Measurements from ENCODE around the gene NOTUM.
A peak's percentile ranks its signal among the peaks of the same experiment; 100 is the strongest.

NOTUM gene

DNA sequence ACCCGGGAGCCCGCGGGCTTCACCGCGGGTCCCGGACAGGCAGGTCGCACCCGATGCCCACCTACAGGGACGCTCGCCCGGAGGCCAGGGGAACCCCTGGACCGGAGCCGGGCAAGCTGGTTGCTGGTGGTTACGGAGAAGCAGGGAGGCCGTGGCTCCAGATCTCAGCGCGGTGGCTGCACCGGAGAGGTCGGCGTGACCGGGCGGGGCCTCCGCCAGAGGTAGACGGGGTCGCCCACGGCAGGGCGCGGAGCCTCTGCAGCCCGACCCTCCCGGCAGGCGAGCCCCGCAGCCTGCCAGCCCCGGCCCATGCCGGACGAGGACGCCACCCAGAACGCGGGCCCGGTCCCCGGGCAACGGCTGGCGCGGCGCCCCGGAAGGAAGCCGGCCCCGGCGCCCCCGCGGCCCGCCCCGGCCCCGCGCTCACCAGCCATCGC lies 50.1 kb downstream of the NOTUM start:
- DNase-seq (ENCODE audit: low spot score) = no peak
- in situ Hi-C loops (cut with MboI; ENCODE audit: low pct_unique_long_range_greater_than_20kb, low sequenced_read_pairs, unreplicated experiment) = no loop called here
- TF ChIP-seq, protein P1, sequence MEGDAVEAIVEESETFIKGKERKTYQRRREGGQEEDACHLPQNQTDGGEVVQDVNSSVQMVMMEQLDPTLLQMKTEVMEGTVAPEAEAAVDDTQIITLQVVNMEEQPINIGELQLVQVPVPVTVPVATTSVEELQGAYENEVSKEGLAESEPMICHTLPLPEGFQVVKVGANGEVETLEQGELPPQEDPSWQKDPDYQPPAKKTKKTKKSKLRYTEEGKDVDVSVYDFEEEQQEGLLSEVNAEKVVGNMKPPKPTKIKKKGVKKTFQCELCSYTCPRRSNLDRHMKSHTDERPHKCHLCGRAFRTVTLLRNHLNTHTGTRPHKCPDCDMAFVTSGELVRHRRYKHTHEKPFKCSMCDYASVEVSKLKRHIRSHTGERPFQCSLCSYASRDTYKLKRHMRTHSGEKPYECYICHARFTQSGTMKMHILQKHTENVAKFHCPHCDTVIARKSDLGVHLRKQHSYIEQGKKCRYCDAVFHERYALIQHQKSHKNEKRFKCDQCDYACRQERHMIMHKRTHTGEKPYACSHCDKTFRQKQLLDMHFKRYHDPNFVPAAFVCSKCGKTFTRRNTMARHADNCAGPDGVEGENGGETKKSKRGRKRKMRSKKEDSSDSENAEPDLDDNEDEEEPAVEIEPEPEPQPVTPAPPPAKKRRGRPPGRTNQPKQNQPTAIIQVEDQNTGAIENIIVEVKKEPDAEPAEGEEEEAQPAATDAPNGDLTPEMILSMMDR (IDR thresholded peaks at IDR 0.05; ENCODE audit: extremely low read depth, insufficient read depth, missing control alignments) = no peak

DNA sequence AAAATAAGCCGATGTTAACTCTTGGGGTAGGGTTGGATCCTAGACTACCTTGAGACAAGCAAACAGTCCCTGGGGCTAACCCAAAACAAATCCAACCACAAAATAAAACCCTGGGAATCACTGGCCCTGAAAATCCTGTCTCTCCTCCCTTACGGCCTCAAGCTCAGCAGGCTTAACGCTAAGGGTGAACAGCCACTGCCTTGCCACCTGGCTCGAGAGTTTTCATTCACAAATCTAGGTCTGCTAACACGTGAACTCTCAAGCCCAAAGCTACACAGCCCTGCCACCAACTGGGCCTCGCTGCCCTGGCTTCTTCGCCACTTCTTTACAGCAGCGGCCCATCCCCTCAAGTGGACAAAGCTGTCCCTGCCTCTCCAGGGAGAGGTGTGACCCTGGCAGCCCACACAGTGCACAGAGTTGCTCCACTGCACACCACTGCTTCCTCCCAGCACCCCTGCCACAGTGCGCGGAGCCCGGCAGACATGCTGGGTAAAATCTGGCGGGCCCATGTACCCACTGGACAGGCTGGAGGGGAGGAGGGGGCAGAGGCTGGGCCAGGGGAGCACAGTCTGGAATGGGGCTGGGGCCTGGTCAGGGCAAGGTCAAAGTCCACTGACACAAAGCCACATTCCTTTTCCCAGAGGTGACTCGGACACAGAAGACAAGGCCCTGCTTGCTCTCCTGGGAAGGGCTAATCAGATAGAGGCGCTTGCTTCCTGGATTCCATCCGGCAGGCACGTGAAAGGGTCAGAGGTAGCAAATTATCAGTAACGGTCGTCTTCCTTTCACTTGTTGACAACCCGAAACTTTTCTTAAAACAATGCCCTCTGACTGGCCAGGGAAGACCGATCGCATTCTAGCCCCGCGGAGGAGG lies 50.8 kb downstream of the NOTUM start:
- DNase-seq (ENCODE audit: low spot score) = no peak
- in situ Hi-C loops (cut with MboI; ENCODE audit: low pct_unique_long_range_greater_than_20kb, low sequenced_read_pairs, unreplicated experiment) = no loop called here
- TF ChIP-seq, protein P1 (IDR thresholded peaks at IDR 0.05; ENCODE audit: extremely low read depth, insufficient read depth, missing control alignments) = no peak

DNA sequence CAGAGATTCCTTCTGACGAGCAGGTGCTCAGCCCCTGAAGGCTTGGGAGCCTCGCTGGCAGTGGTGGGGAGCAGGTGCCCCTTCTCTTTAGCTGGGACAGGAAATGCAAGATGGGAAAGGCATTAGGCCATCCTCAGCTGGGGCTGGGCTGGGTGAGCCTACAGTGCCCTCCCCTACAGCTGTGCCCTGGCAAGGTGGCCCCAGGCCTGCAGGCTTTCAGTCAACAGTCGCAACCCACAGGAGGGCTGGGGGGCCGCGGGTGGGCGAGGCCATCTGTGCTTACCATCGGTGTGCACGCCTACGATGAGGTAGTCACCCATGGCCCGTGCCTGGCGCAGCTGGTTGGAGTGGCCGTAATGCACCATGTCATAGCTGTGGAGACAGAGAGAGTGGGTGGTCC lies 51.8 kb downstream of the NOTUM start:
- TF ChIP-seq, protein P1 (IDR thresholded peaks at IDR 0.05; ENCODE audit: extremely low read depth, insufficient read depth, missing control alignments) = no peak
- no peak for DNase-seq (ENCODE audit: low spot score)
- in situ Hi-C loops (cut with MboI; ENCODE audit: low pct_unique_long_range_greater_than_20kb, low sequenced_read_pairs, unreplicated experiment) = no loop called here

DNA sequence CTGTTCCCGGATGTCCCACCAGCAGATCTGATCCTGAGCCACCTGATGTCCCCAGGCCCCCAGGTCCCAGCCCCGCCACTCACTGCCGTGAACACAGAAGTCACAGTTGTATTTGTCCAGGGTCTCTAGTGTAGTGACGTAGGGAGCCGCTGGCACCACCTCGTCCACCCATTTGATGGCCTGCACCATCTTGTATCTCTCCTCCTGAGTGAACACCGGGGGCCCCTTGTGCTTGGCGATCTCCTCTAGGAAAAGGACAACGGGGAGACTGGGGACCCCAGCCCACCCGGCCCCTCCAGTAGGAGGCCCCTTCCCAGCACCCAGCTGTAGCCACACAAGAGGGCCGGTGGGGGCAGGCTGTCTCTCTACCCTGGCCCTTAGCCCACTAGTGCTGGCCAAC lies 52.2 kb downstream of the NOTUM start:
- no peak for DNase-seq (ENCODE audit: low spot score)
- in situ Hi-C loops (cut with MboI; ENCODE audit: low pct_unique_long_range_greater_than_20kb, low sequenced_read_pairs, unreplicated experiment) = no loop called here
- TF ChIP-seq, protein P1 (IDR thresholded peaks at IDR 0.05; ENCODE audit: extremely low read depth, insufficient read depth, missing control alignments) = no peak

DNA sequence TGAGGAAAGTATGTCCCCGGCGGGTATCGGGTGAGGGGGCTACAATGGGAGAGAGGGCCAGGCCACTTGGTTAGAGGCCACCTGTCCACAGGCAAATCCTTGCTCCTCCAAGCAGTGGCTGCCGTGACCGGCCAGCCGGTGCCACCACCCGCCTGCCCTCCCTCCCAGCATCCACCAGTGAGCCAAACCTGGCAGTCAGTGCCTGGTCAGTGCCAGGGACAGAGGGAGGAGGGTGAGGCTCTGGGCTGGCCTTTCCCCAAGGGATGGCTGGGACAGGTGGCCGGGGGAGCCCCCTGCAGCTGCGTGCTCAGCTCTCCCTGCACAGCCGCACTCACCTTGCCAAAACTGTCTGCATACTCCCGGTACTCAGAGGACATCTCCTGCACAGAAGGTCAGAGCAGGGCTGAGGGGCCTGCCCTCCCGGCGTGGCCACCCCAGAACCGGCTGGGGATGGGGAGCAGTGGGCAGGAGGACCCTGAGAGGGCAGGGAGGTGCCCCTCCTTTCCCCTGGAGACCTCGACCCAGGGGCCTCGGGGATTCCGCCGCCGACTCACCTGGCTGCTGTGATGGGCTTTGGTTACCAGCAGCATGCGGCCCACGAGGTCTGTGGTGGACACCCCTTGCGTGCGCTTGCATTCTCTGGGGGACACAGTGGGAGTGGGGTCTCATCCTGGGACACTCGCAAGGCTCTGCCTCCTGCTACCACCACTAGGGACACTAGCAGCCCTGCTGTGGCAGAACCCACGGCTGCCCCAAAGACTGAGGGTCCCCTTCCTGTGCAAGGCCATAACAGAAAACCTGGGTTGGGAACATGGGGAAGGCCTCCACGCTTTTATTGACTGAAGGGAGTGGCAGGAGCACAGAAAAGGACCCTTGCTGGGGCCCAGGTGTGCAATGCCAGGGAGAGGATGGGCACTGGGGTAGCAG lies 53.5 kb downstream of the NOTUM start:
- no peak for DNase-seq (ENCODE audit: low spot score)
- TF ChIP-seq, protein P1 (IDR thresholded peaks at IDR 0.05; ENCODE audit: extremely low read depth, insufficient read depth, missing control alignments) = peak; percentile 8
- in situ Hi-C loops (cut with MboI; ENCODE audit: low pct_unique_long_range_greater_than_20kb, low sequenced_read_pairs, unreplicated experiment) = no loop called here

DNA sequence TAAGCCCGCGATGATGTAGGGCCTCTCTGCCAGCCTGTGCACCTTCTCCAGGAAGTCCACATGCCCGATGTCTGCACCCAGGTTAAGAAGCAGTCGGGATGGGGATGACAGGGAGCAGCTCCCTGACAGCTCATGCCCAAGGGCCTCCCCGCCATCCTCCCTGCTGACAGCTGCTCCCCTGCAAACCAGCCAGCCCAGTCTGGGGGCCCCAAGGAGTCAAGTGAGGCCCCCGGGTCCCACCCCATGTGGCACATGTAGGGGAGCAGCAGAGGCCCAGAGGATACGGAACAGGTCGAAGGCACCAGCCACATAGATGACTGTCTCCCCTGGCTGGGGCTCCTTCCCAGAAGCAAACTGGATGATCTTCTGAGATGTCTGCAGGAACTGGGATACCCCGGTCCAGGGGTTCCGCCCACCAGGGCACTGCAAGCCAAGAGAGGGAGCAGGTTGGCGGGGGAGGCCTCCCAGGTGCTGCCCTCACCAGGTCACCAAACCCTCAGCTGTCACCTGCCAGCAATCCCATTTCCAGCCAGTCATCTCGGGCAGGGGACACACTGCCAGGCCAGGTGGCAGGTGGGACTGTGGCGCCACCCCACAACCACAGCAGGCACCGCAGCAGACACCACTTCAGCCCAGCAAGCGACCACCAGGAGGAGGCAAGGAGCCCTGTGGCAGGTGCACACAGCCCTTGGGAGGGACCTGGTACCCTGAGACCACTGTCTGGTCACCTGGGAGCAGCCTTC lies 54.3 kb downstream of the NOTUM start:
- TF ChIP-seq, protein P1 (IDR thresholded peaks at IDR 0.05; ENCODE audit: extremely low read depth, insufficient read depth, missing control alignments) = no peak
- no peak for DNase-seq (ENCODE audit: low spot score)
- in situ Hi-C loops (cut with MboI; ENCODE audit: low pct_unique_long_range_greater_than_20kb, low sequenced_read_pairs, unreplicated experiment) = no loop called here
